Kasumi-1 (cell line): ENCODE results near the gene IGFBP2.

ENCODE experiments used
- DNase-seq, 2 experiments: peaks; one replicate each; lab custom pipeline; 2025; lab: John Stamatoyannopoulos, UW

IGFBP2 gene

DNA sequence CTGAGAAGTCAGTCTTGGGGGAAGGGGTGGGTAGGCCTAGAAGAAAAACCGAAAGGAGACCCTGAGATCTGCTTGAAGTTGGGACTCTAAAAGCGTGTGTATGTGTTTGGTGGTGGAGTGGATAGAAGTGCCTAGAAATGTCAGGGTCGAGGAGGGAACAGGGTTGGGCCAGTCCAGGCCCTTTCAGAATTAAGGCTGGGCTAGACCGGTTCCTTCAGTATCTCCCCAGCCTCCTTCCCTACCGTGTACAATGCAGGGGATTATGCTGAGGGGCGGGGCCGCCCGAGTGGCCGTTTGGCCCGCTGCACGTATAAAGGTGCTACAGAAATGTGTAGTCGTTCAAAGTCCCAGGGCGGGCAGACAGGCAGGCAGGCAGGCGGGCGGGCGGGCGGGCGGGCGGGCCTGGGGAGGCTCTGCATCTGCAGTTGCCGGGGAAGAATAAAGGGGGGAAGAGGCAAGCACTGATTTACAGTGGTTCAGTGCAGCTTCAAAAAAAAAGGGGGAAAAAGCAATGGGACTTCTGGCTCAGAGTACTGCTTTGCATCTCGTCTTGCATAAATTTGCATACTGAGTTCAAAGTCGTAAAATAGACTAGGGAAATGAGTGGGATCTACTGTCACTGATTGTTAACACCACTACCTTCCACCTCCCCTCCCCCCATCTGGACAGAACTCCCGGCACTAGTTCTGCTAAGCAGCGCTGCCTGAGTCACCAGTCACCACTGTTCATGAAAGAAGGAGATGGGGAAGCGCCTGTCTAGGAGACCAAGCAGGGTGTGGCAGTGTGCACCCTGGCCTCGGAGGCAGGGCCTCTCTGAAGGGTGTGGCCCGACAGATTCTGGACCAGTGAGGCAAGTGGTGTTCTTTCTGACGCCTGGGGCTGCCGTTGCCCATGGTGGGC lies 3.6 kb downstream of the IGFBP2 start:
- no peak for DNase-seq

DNA sequence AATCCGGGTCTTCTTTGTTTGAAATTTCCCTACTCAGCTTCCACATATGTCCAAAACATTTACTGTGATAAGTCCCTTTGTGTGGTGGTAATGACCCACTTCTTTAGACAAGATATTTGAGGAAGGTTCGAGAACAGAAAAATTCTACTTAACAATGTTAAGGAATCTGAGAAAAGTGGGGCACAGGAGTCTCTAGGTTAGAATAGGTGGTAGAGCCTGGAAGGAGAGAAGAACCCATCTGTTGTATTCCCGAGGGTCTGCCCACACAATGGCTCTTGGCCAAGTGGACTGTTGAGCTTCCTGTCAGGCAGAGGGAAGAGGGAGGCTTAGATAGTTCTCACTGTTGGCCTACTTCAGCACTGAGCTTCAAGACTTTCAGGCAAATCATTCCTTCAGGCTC lies 4.3 kb downstream of the IGFBP2 start:
- no peak for DNase-seq

DNA sequence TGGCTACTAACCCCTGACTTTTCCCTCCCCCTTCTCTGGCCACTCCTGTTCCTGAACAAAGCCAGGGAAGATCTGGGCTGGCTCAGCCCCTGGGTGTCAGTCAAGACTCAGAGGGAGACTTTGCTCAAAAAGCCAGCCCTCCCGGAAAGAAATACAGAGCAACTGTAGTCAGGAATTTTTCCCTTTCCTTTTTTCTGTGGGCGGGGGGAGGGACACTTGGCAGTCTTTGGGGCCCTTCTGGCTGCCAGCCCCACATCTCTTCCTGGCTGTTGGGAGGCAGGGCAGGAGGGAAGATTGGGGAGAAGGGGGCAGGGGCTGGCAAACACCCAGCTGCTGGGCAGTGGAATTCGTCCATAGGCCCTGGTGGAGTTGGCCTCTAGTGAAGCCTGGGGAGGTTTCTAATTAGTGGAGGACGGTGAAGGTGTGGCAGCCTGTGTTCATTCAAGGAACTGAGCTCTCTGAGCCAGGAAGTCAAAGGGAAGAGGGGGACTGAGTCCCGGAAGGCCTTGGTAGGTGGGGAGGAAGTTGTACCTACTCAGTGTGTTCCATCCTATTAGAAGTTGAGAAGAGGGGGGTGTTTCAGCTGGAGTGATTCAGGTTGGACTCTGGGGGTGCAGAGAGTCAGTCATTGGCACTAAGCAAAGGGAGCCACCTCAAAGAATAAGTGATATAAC lies 10.9 kb downstream of the IGFBP2 start:
- DNase-seq, result no peak

DNA sequence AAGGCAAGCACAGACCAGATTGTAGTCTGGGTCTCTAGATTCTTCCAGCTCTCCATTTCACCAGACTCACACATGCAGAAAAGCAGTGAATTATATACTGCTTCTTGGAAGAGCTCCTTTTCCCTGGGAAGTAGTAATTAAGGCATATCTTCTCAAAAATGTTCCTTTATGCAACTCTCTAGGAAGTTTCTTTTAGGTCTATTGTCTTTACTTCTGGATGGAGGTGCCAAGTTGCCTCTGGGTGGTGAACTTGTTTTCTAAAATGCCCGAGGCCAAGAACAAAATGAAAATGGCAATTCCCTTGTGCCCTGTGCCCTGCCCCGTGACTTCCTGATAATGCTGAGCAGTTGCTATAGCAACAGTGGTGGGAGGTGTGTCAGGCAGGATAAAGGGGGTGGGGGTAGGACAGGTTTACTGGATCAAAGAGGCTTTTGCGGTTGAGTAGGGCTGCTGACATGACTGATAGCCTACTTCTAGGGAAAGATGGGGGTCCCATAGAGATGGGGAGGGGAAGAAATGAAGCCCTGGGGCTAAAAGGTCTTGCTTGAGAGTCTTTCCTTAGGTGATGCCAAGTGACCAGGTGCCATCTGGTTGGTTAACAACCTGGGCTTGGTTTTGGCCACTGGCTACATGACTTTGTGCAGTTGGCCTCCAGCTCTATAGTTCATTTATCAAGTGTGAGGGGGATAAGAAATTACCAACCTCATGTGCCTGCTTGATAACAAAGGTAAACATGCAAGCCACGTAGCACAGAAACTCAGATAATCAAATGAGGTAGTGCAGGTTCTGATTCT lies 11.8 kb downstream of the IGFBP2 start:
- DNase-seq, result no peak

DNA sequence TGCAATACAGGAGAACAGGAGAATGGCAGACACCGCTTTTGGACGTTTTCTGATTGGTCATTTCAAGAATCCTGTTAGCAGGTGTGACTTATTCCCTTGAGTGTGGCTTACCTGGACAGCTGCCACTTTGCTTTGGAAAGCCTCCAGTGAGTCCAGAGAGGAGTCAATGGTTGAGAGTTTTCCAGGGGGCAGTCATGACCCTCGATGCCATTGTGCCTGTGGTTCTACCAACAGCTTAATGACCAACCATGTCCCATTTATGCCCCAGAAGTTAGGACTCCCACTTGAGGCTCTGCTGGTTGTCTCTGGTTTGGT lies 12.4 kb downstream of the IGFBP2 start:
- DNase-seq, result no peak

DNA sequence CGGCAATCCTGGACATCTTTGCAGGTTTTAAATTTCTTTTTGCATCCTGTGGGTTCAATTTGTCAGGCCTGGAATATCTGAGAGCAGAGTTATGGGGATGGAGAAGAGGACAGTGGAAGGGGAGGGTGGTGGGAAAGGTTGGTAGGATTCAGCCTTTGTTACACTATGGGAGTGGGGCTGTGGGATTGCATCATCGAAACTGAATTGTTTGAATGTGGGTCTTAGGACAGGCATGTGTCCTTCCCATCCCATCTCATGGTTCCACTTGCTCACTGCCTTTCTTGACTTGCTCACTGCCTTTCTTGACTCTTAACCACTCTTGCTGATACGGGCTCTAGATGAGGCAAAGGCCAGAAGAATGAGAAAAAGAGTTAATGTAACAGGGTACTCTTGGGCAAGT lies 12.9 kb downstream of the IGFBP2 start:
- DNase-seq, result no peak

DNA sequence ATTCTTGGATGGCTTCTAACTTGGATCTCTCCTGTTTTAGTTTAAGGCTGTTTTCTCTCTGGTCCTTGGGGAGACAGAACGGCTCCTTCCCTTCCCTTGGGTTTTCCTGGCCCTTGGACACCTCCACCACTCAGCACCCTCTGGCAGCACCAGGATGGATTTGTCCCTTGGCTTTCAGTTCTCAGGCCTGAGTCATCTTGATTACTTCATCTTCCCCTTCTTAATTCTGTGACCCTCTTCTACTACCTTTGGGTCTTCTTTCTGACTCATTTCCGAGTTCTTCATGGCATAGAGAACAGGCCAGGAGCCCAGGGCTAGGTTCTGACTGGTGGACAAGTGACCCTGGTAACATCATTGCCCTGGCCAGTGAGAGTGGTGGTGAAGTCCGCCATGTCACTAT lies 14.9 kb downstream of the IGFBP2 start:
- DNase-seq, result no peak

DNA sequence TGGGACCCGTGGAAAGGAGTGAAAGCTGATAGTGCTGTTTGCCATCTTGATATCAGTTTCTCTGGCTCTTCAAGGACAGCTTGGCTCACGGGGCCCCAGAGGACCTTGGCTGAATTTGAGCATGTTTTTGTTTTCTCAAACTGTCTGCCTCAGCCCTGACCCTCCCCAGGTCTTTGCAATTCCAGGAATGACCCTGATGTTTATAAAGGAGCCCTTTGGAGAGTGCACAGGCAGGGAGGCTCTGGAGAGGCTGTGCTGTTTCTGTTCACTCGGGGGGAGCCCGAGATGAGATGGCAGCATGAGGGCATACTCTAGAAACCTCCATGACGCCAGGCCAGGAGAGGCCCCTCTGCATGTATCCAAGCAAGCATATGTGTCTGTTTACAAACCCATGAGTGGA lies 16.4 kb downstream of the IGFBP2 start:
- DNase-seq, result no peak

DNA sequence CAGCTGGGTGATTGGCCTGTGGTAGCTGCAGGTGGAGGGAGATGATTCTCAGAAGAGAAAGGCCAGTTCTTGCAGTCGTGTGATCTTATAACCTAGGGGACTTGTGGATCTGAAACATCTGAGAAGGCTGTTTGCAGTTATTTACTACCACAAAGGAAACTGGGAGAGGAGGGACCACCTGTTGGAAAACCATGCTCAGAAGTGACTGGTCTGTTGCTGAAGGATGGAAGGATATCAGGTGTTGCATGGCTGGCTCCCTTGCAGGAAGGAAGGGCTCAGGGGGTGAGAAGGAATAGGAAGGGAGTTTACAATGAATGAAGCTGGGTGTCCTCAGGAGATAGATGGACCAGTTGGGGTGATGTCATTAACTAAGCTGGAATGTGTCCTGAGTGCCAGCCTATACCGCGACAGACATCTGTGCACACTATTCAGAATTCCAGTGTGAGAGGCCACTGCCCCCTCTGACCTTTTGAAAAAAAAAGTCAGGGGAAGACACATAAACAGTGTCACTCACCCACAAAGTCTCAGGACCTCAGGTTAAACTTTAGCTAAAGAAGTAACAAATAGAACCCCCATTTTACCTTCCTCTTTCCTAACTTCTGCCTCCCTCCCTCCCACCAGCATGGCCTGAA lies 17.5 kb downstream of the IGFBP2 start:
- DNase-seq, result no peak

DNA sequence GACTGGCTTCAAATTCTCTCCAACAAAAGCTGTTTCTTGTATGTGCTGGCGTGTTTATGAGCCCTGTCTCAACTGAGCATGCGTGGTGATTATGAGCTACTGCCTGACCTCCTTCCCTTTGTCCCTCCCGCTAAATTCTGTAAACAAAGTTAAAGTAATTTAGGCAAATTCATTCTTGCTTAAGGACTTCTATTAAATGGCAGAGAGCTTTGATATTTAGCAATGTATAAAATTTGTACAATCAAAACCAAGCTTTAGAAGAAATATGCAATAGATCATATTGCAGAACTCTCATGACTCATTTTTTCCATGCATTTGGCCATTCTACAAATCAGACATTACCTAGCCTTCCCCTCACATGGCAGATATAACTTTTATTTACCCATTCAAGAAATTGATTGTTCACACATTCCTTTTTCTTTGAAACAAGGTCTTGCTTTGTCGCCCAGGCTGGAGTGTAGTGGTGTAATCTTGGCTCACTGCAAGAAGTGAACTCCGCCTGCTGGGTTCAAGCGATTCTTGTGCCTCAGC lies 18.2 kb downstream of the IGFBP2 start:
- no peak for DNase-seq

DNA sequence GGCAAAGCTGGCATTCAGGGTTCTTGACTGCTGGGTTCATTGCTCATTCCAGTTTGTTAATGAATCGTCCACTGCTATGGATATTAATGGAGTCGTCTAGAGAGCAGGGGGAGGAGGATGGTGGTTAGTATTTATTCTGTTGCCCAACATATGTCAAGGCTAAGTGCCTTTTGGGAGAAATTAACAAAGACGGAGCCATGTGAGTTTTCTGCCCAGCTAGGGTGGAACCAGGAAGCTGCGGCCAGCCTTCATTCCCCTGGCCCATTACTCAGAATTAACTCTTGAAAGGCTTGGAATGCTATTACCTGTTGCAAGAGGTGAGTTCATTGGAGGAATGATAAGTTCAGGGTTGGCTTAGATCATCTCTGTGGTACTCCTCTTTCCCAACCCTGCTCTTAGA lies 19.3 kb downstream of the IGFBP2 start:
- no peak for DNase-seq

DNA sequence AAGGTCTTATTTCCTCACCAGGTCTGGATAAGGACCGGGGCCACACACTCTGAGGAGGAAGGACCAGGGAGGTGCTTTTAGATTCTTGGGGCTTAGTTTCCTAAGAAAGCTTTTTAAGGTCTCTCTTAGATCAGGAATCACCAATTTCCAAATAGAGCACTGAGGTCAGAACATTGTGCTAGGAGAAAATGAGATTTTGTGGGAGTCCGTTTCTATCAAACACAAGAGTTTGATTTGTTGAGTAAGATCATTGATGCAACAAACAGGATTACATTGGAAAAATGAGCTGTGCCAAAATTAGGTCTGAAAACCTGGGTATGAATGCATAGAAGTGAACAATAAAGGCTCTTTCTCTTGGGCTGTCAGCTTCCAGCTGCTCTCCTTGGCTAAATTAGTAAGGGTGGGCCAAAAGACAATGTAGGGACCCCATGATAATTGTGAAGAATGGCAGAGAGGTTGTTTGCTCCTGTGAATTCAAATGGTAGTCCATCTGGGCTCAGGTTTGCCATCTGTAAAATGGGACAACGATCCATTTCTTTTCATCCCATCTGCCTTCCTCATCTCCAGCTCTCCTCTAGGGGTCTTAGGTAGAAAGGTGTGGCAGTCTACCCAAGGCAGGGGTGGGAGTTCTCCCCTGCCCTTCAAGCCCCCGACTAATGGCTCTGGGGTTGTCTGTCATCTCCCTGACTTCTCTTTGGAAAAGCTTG lies 20.0 kb downstream of the IGFBP2 start:
- no peak for DNase-seq

DNA sequence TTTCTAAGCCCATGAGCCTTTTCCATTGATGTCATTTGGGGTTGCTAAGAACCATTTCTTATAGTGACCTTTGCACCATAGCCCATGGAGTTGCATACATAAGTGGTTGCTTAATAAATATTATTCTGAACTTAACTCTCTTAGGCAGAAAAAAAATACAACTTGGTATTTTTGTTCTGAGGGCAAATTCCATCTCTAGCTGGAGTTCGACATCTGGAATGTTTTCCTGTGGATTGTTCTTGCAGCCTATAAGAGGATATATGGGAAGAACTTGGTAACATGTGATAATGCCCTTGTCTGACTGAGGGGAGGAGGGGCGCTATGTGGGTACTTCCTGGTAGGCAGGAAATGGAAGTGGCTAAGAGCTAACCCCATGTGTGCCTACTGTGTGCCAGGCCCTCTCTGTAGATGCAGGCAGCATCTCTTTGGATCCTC lies 20.7 kb downstream of the IGFBP2 start:
- DNase-seq, result no peak

DNA sequence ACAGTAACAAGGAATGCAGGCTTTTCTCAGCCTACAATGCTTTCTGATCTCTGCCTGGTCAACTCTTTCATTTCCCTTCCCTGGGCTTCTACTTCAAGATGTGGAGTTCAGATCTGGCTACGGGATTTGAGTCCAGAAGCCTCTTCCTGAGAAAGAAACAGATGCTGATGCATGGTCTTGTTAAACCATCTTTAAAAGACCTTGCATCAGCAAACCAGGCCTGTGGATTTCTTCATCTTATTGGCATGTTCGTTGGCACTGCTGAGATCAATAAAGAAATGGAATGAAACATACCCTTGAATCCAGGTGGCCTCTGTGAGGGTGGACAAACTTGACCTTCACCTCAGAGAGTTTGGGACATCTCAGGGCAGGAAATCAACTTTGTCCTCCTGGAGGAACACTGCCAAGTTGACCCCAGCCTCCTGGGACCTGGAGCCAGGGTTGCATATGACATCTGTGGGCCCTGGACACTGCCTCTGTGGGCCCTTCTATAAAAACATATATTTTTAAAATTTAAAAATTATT lies 21.4 kb downstream of the IGFBP2 start:
- no peak for DNase-seq

DNA sequence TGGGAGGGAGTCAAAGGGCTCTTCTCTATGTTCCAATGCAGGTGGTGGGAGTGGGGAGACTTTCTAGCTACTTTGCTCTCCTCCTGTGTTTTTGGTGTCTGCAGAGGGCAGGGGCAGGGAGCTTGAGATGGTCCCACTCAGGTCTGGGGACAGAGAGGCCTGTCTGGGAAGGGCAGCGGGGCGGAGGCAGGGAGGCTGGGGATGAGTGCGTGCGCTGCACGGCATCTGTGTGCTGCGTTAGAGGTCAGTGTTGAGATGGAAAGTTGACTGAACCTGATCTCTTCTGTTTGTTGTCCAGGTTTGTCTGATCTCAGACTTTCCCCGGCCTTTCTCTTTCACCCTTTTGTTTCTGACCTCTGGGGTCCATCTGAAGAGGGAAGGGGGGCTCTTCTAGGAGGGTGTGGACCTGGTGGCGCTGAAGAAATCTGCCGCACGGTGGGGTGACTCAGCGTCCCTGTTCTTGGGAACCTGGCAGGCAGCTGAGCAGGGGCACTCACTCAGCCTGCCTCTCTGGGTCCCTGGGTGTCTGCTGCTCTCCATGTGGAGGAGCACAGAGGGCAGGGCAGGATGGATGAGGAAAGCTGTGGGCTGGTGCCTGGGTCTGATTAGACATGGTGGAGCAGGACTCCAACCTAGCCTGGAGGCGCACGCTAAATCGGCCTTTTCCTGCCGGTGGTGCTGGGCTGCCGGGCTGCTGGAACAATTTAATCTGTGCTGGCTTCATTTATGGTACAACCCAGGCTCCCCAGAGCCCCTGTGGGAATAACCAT lies 24.1 kb downstream of the IGFBP2 start:
- no peak for DNase-seq

DNA sequence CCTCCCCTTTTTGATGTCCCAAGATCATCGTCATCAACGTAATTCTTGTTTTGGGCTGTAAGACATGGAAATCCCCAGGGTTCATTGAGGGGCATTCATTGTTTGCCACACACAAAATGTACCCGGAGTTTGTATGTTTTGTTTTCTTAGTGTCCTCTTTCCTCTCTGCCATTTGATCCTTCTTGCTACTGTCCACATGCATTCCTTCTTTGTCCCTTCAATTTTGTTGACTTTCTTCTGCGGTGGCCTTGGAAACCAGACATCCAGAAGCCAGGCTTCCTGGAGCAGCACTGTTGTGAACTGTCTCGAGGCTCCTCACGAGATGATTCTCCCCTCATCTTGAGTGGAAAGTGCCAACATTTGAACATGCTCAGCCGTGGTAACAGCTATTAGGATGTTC lies 24.8 kb downstream of the IGFBP2 start:
- DNase-seq, result no peak

DNA sequence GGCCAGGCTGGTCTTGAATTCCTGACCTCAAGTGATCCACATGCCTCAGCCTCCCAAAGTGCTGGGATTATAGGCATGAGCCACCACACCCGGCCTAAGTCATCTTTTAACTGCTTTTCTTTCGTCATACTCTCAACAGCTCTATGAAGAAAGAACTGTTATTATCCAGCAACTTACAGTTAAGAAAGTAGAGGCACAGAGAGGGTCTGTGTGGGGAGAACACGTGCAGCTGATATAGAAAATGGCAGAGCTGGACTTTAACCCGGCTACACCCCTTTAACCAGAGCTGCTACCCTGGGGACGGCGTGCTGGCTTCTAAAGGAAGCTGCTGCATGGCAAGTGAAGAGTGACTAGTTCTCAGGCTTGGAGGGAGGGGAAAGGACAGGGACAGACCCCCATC lies 25.5 kb downstream of the IGFBP2 start:
- no peak for DNase-seq

DNA sequence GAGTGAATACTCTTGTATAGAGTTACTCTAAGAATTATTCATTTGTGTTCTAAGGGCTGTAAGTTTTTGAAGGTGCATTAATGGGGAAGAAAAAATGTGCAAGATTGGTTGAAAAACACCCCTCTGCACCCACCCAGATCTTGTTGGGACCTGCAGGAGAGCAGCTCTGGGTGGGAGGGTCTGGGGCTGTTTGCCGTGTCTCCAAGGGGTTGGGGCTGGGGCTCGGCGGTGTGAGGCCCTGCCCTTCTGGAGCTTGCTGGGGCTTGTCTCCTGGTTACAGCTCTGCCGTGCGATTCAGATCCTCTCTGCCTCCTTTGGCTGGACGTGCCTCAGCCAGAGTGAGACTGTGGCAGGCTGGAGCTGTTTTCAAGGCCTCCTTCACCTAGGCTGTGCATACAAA lies 26.1 kb downstream of the IGFBP2 start:
- DNase-seq, result no peak

DNA sequence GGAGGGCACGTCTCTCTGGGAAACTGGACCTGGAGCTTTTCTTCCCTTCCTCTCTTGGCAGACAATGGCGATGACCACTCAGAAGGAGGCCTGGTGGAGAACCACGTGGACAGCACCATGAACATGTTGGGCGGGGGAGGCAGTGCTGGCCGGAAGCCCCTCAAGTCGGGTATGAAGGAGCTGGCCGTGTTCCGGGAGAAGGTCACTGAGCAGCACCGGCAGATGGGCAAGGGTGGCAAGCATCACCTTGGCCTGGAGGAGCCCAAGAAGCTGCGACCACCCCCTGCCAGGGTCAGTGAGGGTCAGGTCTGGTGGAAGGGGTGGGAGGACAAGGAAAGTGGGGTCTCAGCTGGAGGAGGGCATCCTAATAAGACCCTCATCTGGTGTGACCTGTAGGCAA lies 27.3 kb downstream of the IGFBP2 start:
- DNase-seq, result no peak

DNA sequence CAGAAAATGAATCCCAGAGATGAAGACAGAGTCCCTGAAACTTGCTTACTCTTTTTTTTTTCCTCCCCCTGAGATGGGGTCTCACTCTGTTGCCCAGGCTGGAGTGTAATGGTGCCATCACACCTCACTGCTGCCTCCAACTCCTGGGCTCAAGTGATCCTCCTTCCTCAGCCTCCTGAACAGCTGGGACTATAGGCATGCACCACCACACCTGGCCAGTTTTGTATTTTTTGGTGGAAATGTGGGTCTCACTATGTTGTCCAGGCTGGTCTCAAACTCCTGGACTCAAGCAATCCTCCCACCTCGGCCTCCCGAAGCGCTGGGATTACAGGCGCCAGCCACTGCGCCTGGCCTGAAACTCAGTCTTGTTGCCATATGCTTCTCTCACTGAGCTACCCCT lies 27.8 kb downstream of the IGFBP2 start:
- DNase-seq, result no peak
